PFSK-1 (cell line): Measurements from ENCODE around the gene HAGHL.

Source experiments
- FOXP2 ChIP-seq: optimal IDR thresholded peaks from 2 replicates; pipeline ENCODE3; 2011; ENCODE audit warnings: borderline replicate concordance, control low read depth, inconsistent platforms; ENCODE audit not compliant: insufficient read depth; ENCODE audit errors: extremely low read length, extremely low read depth
- POLR2AphosphoS5 ChIP-seq: IDR thresholded peaks from 2 replicates; pipeline ENCODE4 v1.6.1; 2012; ENCODE audit warnings: low read depth, mild to moderate bottlenecking, control low read depth, low read length, moderate library complexity
- REST ChIP-seq, 2 experiments: IDR thresholded peaks; 2 replicates each; pipeline versions ENCODE4 v1.6.1 to v1.8.0; 2011 to 2012; ENCODE audit warnings: low read depth in 2 of 2, low read length in 2 of 2, control low read depth in 1 of 2, inconsistent platforms in 1 of 2, mild to moderate bottlenecking in 1 of 2, moderate library complexity in 1 of 2; ENCODE audit not compliant: insufficient read depth in 1 of 2
- SIN3A ChIP-seq: IDR thresholded peaks from 2 replicates; pipeline ENCODE4 v1.6.1; 2012; ENCODE audit warnings: mild to moderate bottlenecking, low read length, moderate library complexity, borderline replicate concordance; ENCODE audit not compliant: insufficient read depth
- TAF1 ChIP-seq: IDR thresholded peaks from 2 replicates; pipeline ENCODE4 v1.6.1; 2012; ENCODE audit warnings: low read length, control low read depth, borderline replicate concordance; ENCODE audit not compliant: insufficient read depth

Gene HAGHL

GRCh38 chr16:750485-750884 is 23.6 kb downstream of the HAGHL start:
- no peak for TF ChIP-seq SIN3A
- TF ChIP-seq FOXP2 = no peak
- TF ChIP-seq POLR2AphosphoS5 = no peak
- no peak for TF ChIP-seq REST (IDR thresholded peaks at IDR 0.05; ENCODE audit: insufficient read depth in 1 of 2, low read depth in 2 of 2, low read length in 2 of 2)

- TF ChIP-seq POLR2AphosphoS5 (no peak), REST (IDR thresholded peaks at IDR 0.05; ENCODE audit: insufficient read depth in 1 of 2, low read depth in 2 of 2, low read length in 2 of 2) (no peak), TAF1 (no peak), FOXP2 (no peak), SIN3A (no peak)
These were observed 24.5 kb downstream of the HAGHL start for GRCh38 chr16:751152-752006.

GRCh38 chr16:752007-752312 is 25.1 kb downstream of the HAGHL start:
- TF ChIP-seq TAF1 = no peak
- no peak for TF ChIP-seq SIN3A
- no peak for TF ChIP-seq FOXP2
- no peak for TF ChIP-seq REST (IDR thresholded peaks at IDR 0.05; ENCODE audit: insufficient read depth in 1 of 2, low read depth in 2 of 2, low read length in 2 of 2)
- no peak for TF ChIP-seq POLR2AphosphoS5

GRCh38 chr16:754656-755055 is 27.8 kb downstream of the HAGHL start:
- TF ChIP-seq REST (IDR thresholded peaks at IDR 0.05; ENCODE audit: insufficient read depth in 1 of 2, low read depth in 2 of 2, low read length in 2 of 2) (no peak), POLR2AphosphoS5 (no peak), SIN3A (no peak), FOXP2 (no peak), TAF1 (no peak)
